Measurements from ENCODE around the gene CSK.
"Not testable (repeated sequence)": the region's sequence is repeated elsewhere in the genome, so short reads cannot be mapped to it uniquely, and the experiment has no call there.

Gene CSK

GRCh38 chr15:74781431-74782258 is at the start of gene CSK:
Gene CSK (plus strand): TSS chr15:74782080. CDS start chr15:74798298, 16,218 bp downstream.
- H3K4me3 Mint-ChIP-seq, result peak within 1 kb of the TSS; percentile 95

DNA sequence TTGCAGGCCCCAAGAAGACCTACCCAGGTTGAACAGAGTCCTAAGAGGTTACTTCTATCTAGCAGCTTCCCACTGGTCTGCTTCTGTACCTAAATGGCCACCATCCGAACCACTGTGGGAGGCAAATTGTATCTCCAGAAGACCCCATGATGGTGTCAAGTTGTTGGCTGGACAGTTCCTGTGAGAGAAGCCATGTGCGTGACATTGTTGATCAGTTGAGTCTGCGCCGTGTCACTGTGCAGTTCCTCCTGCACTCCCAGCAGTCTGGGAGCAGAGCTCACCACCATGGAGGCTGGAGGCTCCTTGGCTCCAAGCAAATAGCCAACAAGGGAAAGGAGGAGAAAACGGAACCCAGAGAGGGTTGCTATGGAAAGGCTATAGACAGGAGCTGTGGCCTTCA is 49.0 kb upstream of the CSK start:
- H3K9me3 Mint-ChIP-seq, result peaks cover 11% of the 10 kb centered on the region
- no peak overlapping the region for H3K4me3 Mint-ChIP-seq
- ATAC-seq (no peak), DNase-seq (no peak)
- peaks cover 1% of the 10 kb centered on the region for H3K36me3 Mint-ChIP-seq (ENCODE audit: low read depth)
- H3K4me1 Mint-ChIP-seq, result peaks cover under 1% of the 10 kb centered on the region
- no peak overlapping the region for H3K27ac Mint-ChIP-seq
- H3K27me3 Mint-ChIP-seq, result peaks cover 26% of the 10 kb centered on the region

More at GRCh38 chr15:74781431-74782258, at the start of gene CSK:
- Mint-ChIP-seq H3K4me1 (peaks cover 65% of the 10 kb centered on the region), H3K27ac (peak within 1 kb of the TSS; percentile 99), H3K9me3 (no peaks in the 10 kb centered on the region), H3K36me3 (ENCODE audit: low read depth) (peaks cover 27% of the 10 kb centered on the region), H3K27me3 (no peaks in the 10 kb centered on the region)
- ATAC-seq, result peak; percentile 22
- DNase-seq, result peak; percentile 81

GRCh38 chr15:74733269-74733668 is 48.6 kb upstream of the CSK start:
- Mint-ChIP-seq H3K27ac (no peak overlapping the region), H3K36me3 (ENCODE audit: low read depth) (peaks cover 3% of the 10 kb centered on the region), H3K27me3 (peaks cover 27% of the 10 kb centered on the region), H3K9me3 (peaks cover 15% of the 10 kb centered on the region), H3K4me1 (peaks cover 5% of the 10 kb centered on the region), H3K4me3 (no peak overlapping the region)
- DNase-seq (no peak), ATAC-seq (no peak)

GRCh38 chr15:74735305-74735704 is 46.6 kb upstream of the CSK start:
- Mint-ChIP-seq H3K27ac (no peak overlapping the region), H3K27me3 (peaks cover 21% of the 10 kb centered on the region), H3K4me3 (no peak overlapping the region), H3K9me3 (peaks cover 15% of the 10 kb centered on the region), H3K36me3 (ENCODE audit: low read depth) (peaks cover 3% of the 10 kb centered on the region), H3K4me1 (peaks cover 7% of the 10 kb centered on the region)
- DNase-seq (no peak), ATAC-seq (no peak)

- not testable (repeated sequence) for H3K4me1 Mint-ChIP-seq; ATAC-seq; H3K4me3 Mint-ChIP-seq; H3K36me3 Mint-ChIP-seq (ENCODE audit: low read depth); H3K27ac Mint-ChIP-seq; DNase-seq
- H3K27me3 Mint-ChIP-seq, result peaks cover 24% of the 10 kb centered on the region
- peaks cover 20% of the 10 kb centered on the region for H3K9me3 Mint-ChIP-seq
Measured at GRCh38 chr15:74738239-74738638, 43.6 kb upstream of the CSK start.

DNA sequence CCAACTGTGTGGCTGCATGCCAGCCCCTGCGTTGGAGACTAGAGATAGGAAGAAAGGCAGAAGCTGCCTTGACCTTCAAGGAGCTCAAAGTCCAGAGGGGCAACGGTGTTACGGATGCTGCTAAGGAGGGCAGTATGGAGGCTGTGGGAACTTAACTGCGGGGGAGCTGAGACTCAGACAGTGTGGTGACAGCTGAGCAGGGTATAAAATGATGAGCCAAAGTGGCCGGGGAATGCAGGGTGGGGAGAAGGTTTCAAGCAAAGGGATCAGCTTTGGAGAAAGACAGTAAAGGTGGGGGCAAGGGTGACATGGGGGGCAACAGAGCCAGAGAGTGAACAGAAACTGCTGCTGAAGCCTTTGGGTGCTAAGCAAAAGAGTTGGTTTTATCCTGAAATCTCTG is 39.5 kb upstream of the CSK start:
- Mint-ChIP-seq H3K27me3 (peaks cover 13% of the 10 kb centered on the region), H3K4me3 (no peak overlapping the region), H3K27ac (no peak overlapping the region), H3K9me3 (peaks cover 13% of the 10 kb centered on the region), H3K4me1 (peaks cover 10% of the 10 kb centered on the region), H3K36me3 (ENCODE audit: low read depth) (peaks cover 2% of the 10 kb centered on the region)
- no peak for DNase-seq
- ATAC-seq, result no peak

DNA sequence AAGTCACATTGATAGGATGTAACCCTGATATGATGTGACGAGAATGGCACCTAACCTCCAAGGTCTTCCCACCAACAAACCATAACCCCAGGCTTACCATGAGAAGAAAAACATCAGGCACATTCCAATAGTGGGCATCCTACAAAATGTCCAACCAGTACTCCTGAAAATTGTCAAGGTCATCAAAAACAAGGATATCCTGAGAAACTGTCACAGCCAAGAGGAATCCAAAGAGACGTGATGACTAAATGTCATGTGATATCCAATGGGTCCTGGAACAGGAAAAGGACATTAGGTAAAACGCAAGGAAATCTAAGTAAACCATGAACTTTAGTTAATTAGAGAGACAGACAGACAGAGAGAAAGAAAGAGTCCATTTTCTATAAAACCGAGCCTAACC is 35.5 kb upstream of the CSK start:
- Mint-ChIP-seq H3K36me3 (ENCODE audit: low read depth) (no peaks in the 10 kb centered on the region), H3K27ac (no peak overlapping the region), H3K4me3 (no peak overlapping the region), H3K4me1 (peaks cover 3% of the 10 kb centered on the region), H3K9me3 (peaks cover 4% of the 10 kb centered on the region), H3K27me3 (peaks cover 6% of the 10 kb centered on the region)
- DNase-seq (no peak), ATAC-seq (no peak)

DNA sequence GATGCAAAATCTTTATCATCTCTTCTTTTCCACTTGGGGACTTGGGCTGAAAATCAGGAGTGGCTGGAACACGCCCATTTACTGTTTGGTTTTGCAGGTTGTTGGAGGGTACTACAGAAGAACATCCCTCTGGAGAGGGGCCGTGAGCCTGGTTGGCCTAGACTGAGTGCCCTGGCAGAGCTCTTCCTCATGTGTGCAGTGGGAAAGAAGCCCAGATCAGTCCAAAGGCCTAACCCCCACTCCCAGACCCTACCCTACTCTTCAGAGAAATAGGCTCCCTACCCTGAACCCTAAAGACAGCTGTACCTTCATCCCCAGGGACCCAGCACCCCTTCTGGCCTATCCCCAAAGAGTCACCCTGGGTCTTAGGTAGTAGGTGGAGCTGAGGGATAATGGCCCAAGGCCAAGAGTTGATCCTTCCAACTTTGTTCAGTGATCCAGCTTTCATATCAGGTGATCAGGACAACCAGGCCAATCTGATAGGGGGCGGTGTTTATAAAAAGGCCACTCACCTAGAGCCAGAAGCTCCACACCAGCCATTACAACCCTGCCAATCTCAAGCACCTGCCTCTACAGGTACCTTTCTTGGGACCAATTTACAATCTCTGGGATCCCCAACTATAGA is 33.4 kb upstream of the CSK start, which contains the start of gene CYP1A2:
Gene CYP1A2, plus strand, starts transcription at position 524 of the 625 bp plus-strand sequence. CDS start 894 bp downstream, outside the sequence.
- Mint-ChIP-seq H3K4me1 (peaks cover 3% of the 10 kb centered on the region), H3K27me3 (peaks cover 2% of the 10 kb centered on the region), H3K9me3 (no peaks in the 10 kb centered on the region), H3K27ac (no peak within 1 kb of the TSS), H3K36me3 (ENCODE audit: low read depth) (no peaks in the 10 kb centered on the region), H3K4me3 (no peak within 1 kb of the TSS)
- DNase-seq (no peak), ATAC-seq (no peak)

GRCh38 chr15:74749832-74750231 is 32.0 kb upstream of the CSK start:
- DNase-seq (no peak), ATAC-seq (no peak)
- H3K4me1 Mint-ChIP-seq, result peaks cover 3% of the 10 kb centered on the region
- peaks cover 2% of the 10 kb centered on the region for H3K27me3 Mint-ChIP-seq
- H3K27ac Mint-ChIP-seq, result no peak overlapping the region
- no peaks in the 10 kb centered on the region for H3K9me3 Mint-ChIP-seq
- no peak overlapping the region for H3K4me3 Mint-ChIP-seq
- no peaks in the 10 kb centered on the region for H3K36me3 Mint-ChIP-seq (ENCODE audit: low read depth)

- no peak overlapping the region for H3K27ac Mint-ChIP-seq
- H3K36me3 Mint-ChIP-seq (ENCODE audit: low read depth), result no peaks in the 10 kb centered on the region
- H3K4me1 Mint-ChIP-seq, result peaks cover 3% of the 10 kb centered on the region
- no peaks in the 10 kb centered on the region for H3K27me3 Mint-ChIP-seq
- no peaks in the 10 kb centered on the region for H3K9me3 Mint-ChIP-seq
- H3K4me3 Mint-ChIP-seq, result no peak overlapping the region
- DNase-seq (no peak), ATAC-seq (no peak)
Measured at GRCh38 chr15:74750751-74751150, 31.1 kb upstream of the CSK start.

- H3K27ac Mint-ChIP-seq, result no peak overlapping the region
- H3K4me3 Mint-ChIP-seq, result no peak overlapping the region
- DNase-seq (no peak), ATAC-seq (no peak)
- H3K4me1 Mint-ChIP-seq, result no peaks in the 10 kb centered on the region
- H3K27me3 Mint-ChIP-seq, result no peaks in the 10 kb centered on the region
- no peaks in the 10 kb centered on the region for H3K36me3 Mint-ChIP-seq (ENCODE audit: low read depth)
- H3K9me3 Mint-ChIP-seq, result no peaks in the 10 kb centered on the region
Measured at GRCh38 chr15:74752011-74752410, 29.9 kb upstream of the CSK start.

- no peaks in the 10 kb centered on the region for H3K9me3 Mint-ChIP-seq
- DNase-seq (no peak), ATAC-seq (no peak)
- H3K27me3 Mint-ChIP-seq, result no peaks in the 10 kb centered on the region
- no peak overlapping the region for H3K27ac Mint-ChIP-seq
- H3K4me3 Mint-ChIP-seq, result no peak overlapping the region
- no peaks in the 10 kb centered on the region for H3K36me3 Mint-ChIP-seq (ENCODE audit: low read depth)
- no peaks in the 10 kb centered on the region for H3K4me1 Mint-ChIP-seq
Measured at GRCh38 chr15:74752531-74752930, 29.3 kb upstream of the CSK start.

GRCh38 chr15:74754593-74755215 is 27.2 kb upstream of the CSK start:
- Mint-ChIP-seq H3K4me1 (no peaks in the 10 kb centered on the region), H3K4me3 (no peak overlapping the region), H3K27ac (no peak overlapping the region), H3K36me3 (ENCODE audit: low read depth) (no peaks in the 10 kb centered on the region), H3K9me3 (no peaks in the 10 kb centered on the region), H3K27me3 (no peaks in the 10 kb centered on the region)
- ATAC-seq, result no peak
- DNase-seq, result no peak

DNA sequence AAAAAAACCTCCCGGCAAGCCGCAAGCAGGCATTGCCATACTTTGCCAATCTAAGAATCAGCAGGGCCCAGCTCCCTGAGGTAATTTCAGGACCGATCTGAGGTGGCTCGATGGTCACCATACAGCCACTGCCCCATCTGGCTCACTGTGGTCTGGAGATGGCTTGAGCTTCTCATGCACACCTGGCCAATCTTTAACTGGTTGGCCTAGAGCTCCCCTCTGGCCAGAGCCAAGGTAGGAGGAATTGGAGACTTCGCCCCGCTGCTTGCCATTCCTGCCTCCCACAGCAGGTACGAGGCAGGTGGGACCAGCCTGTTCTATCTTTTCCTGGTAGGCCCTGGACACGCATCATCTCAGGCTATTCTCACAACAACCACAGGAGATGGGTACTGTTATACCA is 23.1 kb upstream of the CSK start:
- H3K4me1 Mint-ChIP-seq, result peaks cover 5% of the 10 kb centered on the region

GRCh38 chr15:74762791-74763150 is 19.1 kb upstream of the CSK start:
- H3K4me3 Mint-ChIP-seq, result no peak overlapping the region
- no peaks in the 10 kb centered on the region for H3K36me3 Mint-ChIP-seq (ENCODE audit: low read depth)
- peaks cover 2% of the 10 kb centered on the region for H3K27me3 Mint-ChIP-seq
- ATAC-seq (no peak), DNase-seq (no peak)
- no peak overlapping the region for H3K27ac Mint-ChIP-seq
- H3K9me3 Mint-ChIP-seq, result no peaks in the 10 kb centered on the region
- peaks cover 5% of the 10 kb centered on the region for H3K4me1 Mint-ChIP-seq

More for the DNA sequence above, 23.1 kb upstream of the CSK start:
- H3K9me3 Mint-ChIP-seq, result no peaks in the 10 kb centered on the region
- no peak overlapping the region for H3K27ac Mint-ChIP-seq
- ATAC-seq (no peak), DNase-seq (no peak)
- H3K27me3 Mint-ChIP-seq, result peaks cover 2% of the 10 kb centered on the region
- no peak overlapping the region for H3K4me3 Mint-ChIP-seq
- no peaks in the 10 kb centered on the region for H3K36me3 Mint-ChIP-seq (ENCODE audit: low read depth)

All from activated naive CD8-positive, alpha-beta T cell treated with anti-CD3 and anti-CD28 coated beads, Interleukin-2, amount 50 U/mL, for 24 hours (primary cell).